HUES48 (cell line): ENCODE results near the gene ATP5PD.
A peak's percentile ranks its signal among the peaks of the same experiment; 100 is the strongest.

Experiments used
- H3K27ac ChIP-seq: one replicate; pipeline ENCODE4 v1.7.0; 2013; ENCODE audit warnings: low read depth, low read length, inconsistent platforms
- H3K27me3 ChIP-seq: 2 replicates; pipeline ENCODE4 v1.6.1; 2013; ENCODE audit warnings: mild to moderate bottlenecking, low read length; ENCODE audit not compliant: control insufficient read depth, insufficient read depth
- H3K36me3 ChIP-seq: 2 replicates; pipeline ENCODE4 v1.6.1; 2013; ENCODE audit warnings: low read length; ENCODE audit not compliant: control insufficient read depth, insufficient read depth
- H3K4me1 ChIP-seq: 2 replicates; pipeline ENCODE4 v1.6.1; 2013; ENCODE audit warnings: mild to moderate bottlenecking, low read length; ENCODE audit not compliant: control insufficient read depth, insufficient read depth
- H3K4me3 ChIP-seq: 2 replicates; pipeline ENCODE4 v1.5.1; 2013; ENCODE audit warnings: mild to moderate bottlenecking, low read depth, low read length
- H3K9ac ChIP-seq: 2 replicates; pipeline ENCODE4 v1.6.1; 2013; ENCODE audit warnings: mild to moderate bottlenecking, low read depth, low read length, moderate library complexity
- H3K9me3 ChIP-seq: 2 replicates; pipeline ENCODE4 v1.6.1; 2013; ENCODE audit warnings: low read length; ENCODE audit not compliant: control insufficient read depth, insufficient read depth

Gene ATP5PD

GRCh38 chr17:75046407-75047289, at the start of gene ATP5PD, which contains the start of gene KCTD2:
Gene ATP5PD, minus strand, starts transcription at chr17:75046969. Its CDS starts 4,319 bp downstream, at chr17:75042650.
Gene KCTD2, plus strand, starts transcription at chr17:75047225. Its CDS starts 26 bp downstream, at chr17:75047251.
- Histone ChIP-seq H3K36me3 (peaks cover 32% of the 10 kb centered on the region), H3K4me1 (peaks cover 34% of the 10 kb centered on the region), H3K4me3 (peak within 1 kb of the TSS; percentile 89), H3K9me3 (no peaks in the 10 kb centered on the region), H3K27ac (peak within 1 kb of the TSS; percentile 96), H3K27me3 (no peaks in the 10 kb centered on the region), H3K9ac (peak within 1 kb of the TSS; percentile 87)

- Histone ChIP-seq H3K27ac (no peak overlapping the region), H3K9ac (no peak overlapping the region), H3K4me1 (peaks cover 4% of the 10 kb centered on the region; the same call in 1 of the 2 replicates), H3K27me3 (no peaks in the 10 kb centered on the region), H3K36me3 (peaks cover 11% of the 10 kb centered on the region), H3K4me3 (no peak overlapping the region), H3K9me3 (no peaks in the 10 kb centered on the region)
These were observed 49.4 kb upstream of the ATP5PD start for GRCh38 chr17:75096082-75096625.

GRCh38 chr17:75094871-75095399, 48.2 kb upstream of the ATP5PD start:
- peaks cover 3% of the 10 kb centered on the region; the same call in 1 of the 2 replicates for H3K36me3 ChIP-seq
- no peak overlapping the region for H3K27ac ChIP-seq
- no peak overlapping the region for H3K4me3 ChIP-seq
- no peaks in the 10 kb centered on the region for H3K27me3 ChIP-seq
- peaks cover 8% of the 10 kb centered on the region; the same call in 1 of the 2 replicates for H3K4me1 ChIP-seq
- H3K9ac ChIP-seq, result no peak overlapping the region
- no peaks in the 10 kb centered on the region for H3K9me3 ChIP-seq

GRCh38 chr17:75093548-75094158, 46.9 kb upstream of the ATP5PD start:
- H3K4me1 ChIP-seq, result peaks cover 12% of the 10 kb centered on the region
- H3K9me3 ChIP-seq, result no peaks in the 10 kb centered on the region
- H3K27ac ChIP-seq, result no peak overlapping the region
- no peak overlapping the region for H3K9ac ChIP-seq
- no peaks in the 10 kb centered on the region for H3K36me3 ChIP-seq
- H3K4me3 ChIP-seq, result no peak overlapping the region
- H3K27me3 ChIP-seq, result no peaks in the 10 kb centered on the region

- Histone ChIP-seq H3K27me3 (no peaks in the 10 kb centered on the region), H3K9me3 (no peaks in the 10 kb centered on the region), H3K4me3 (no peak overlapping the region), H3K4me1 (peaks cover 21% of the 10 kb centered on the region), H3K36me3 (no peaks in the 10 kb centered on the region), H3K9ac (no peak overlapping the region), H3K27ac (no peak overlapping the region)
These were observed 45.1 kb upstream of the ATP5PD start for GRCh38 chr17:75091855-75092327.

- H3K27ac ChIP-seq, result peak overlapping the region; percentile 15
- H3K4me1 ChIP-seq, result peaks cover 21% of the 10 kb centered on the region
- H3K9me3 ChIP-seq, result no peaks in the 10 kb centered on the region
- no peaks in the 10 kb centered on the region for H3K36me3 ChIP-seq
- H3K4me3 ChIP-seq, result no peak overlapping the region
- no peaks in the 10 kb centered on the region for H3K27me3 ChIP-seq
- no peak overlapping the region for H3K9ac ChIP-seq
These were observed 44.4 kb upstream of the ATP5PD start for GRCh38 chr17:75090871-75091854.

GRCh38 chr17:75088465-75089417, 42.0 kb upstream of the ATP5PD start:
- Histone ChIP-seq H3K27me3 (no peaks in the 10 kb centered on the region), H3K27ac (peak overlapping the region; percentile 93), H3K9ac (peak overlapping the region; percentile 77), H3K4me3 (peak overlapping the region; percentile 78), H3K9me3 (no peaks in the 10 kb centered on the region), H3K4me1 (peaks cover 21% of the 10 kb centered on the region), H3K36me3 (no peaks in the 10 kb centered on the region)

GRCh38 chr17:75087558-75088453, 41.0 kb upstream of the ATP5PD start, which contains the start of gene SLC16A5:
Gene SLC16A5, plus strand, starts transcription at chr17:75087954. Its CDS starts 5,683 bp downstream, at chr17:75093637.
- Histone ChIP-seq H3K27ac (peak within 1 kb of the TSS; percentile 93), H3K4me1 (peaks cover 21% of the 10 kb centered on the region), H3K36me3 (no peaks in the 10 kb centered on the region), H3K9me3 (no peaks in the 10 kb centered on the region), H3K4me3 (peak within 1 kb of the TSS; percentile 78), H3K9ac (peak within 1 kb of the TSS; percentile 84), H3K27me3 (no peaks in the 10 kb centered on the region)

- H3K27ac ChIP-seq, result peak overlapping the region; percentile 93
- H3K27me3 ChIP-seq, result no peaks in the 10 kb centered on the region
- H3K9ac ChIP-seq, result peak overlapping the region; percentile 84
- peak overlapping the region; percentile 78 for H3K4me3 ChIP-seq
- no peaks in the 10 kb centered on the region for H3K9me3 ChIP-seq
- H3K36me3 ChIP-seq, result no peaks in the 10 kb centered on the region
- peaks cover 26% of the 10 kb centered on the region for H3K4me1 ChIP-seq
These were observed 40.4 kb upstream of the ATP5PD start for GRCh38 chr17:75087182-75087557.
